LoVo (cell line): Measurements from ENCODE around the gene NEXN.

Experiments
- DNase-seq: peaks from one replicate; pipeline ENCODE4 v3.0.0-alpha.2; 2016; ENCODE audit warnings: low spot score

NEXN gene

GRCh38 chr1:77888081-77888780 lies at the start of gene NEXN:
Gene NEXN, plus strand, starts transcription at chr1:77888624. Its CDS starts 27,483 bp downstream, at chr1:77916107.
- no peak for DNase-seq

- DNase-seq = no peak
Measured at GRCh38 chr1:77841574-77841973, 46.9 kb upstream of the NEXN start.

- DNase-seq = no peak
Measured at GRCh38 chr1:77845951-77846350, 42.5 kb upstream of the NEXN start.

- DNase-seq = no peak
Measured at GRCh38 chr1:77846966-77847365, 41.5 kb upstream of the NEXN start.

- DNase-seq = no peak
Measured at GRCh38 chr1:77847621-77848080, 40.8 kb upstream of the NEXN start.

- DNase-seq = no peak
Measured at GRCh38 chr1:77850082-77850481, 38.3 kb upstream of the NEXN start.

GRCh38 chr1:77857552-77857951 lies 30.9 kb upstream of the NEXN start:
- no peak for DNase-seq

- no peak for DNase-seq
Measured at GRCh38 chr1:77858725-77859124, 29.7 kb upstream of the NEXN start.

- no peak for DNase-seq
Measured at GRCh38 chr1:77859248-77859647, 29.2 kb upstream of the NEXN start.

- no peak for DNase-seq
Measured at GRCh38 chr1:77866296-77866695, 22.1 kb upstream of the NEXN start.

- no peak for DNase-seq
Measured at GRCh38 chr1:77872645-77873044, 15.8 kb upstream of the NEXN start.

- DNase-seq = no peak
Measured at GRCh38 chr1:77873461-77873860, 15.0 kb upstream of the NEXN start.

- DNase-seq = no peak
Measured at GRCh38 chr1:77874804-77875445, 13.5 kb upstream of the NEXN start.

GRCh38 chr1:77876884-77877283 lies 11.5 kb upstream of the NEXN start:
- DNase-seq = no peak

GRCh38 chr1:77881061-77881460 lies 7.4 kb upstream of the NEXN start:
- DNase-seq = no peak

GRCh38 chr1:77882411-77882810 lies 6.0 kb upstream of the NEXN start:
- DNase-seq = no peak

GRCh38 chr1:77888781-77889642 lies 588 bp downstream of the NEXN start:
- DNase-seq = no peak

GRCh38 chr1:77889671-77890070 lies 1.2 kb downstream of the NEXN start:
- peak; percentile 9 for DNase-seq

- DNase-seq = no peak
Measured at GRCh38 chr1:77891200-77891599, 2.8 kb downstream of the NEXN start.

GRCh38 chr1:77899647-77900320 lies 11.4 kb downstream of the NEXN start:
- DNase-seq = no peak

GRCh38 chr1:77900687-77901293 lies 12.4 kb downstream of the NEXN start:
- peak; percentile 29 for DNase-seq

- DNase-seq = no peak
Measured at GRCh38 chr1:77905603-77906002, 17.2 kb downstream of the NEXN start.
